GM12892 (cell line): ENCODE measurements around the gene PVRIG.
"Not testable (repeated sequence)": the region's sequence is repeated elsewhere in the genome, so short reads cannot be mapped to it uniquely, and the experiment has no call there.

Experiments
- DNase-seq: peaks from one replicate; pipeline ENCODE4 v3.0.0; 2011; ENCODE audit not compliant: insufficient read length
- FAIRE-seq: peaks from 2 replicates; lab custom pipeline; 2011; peaks lifted over from hg19 to GRCh38; lab: Jason Lieb, UNC
- POLR2A ChIP-seq: IDR thresholded peaks from 2 replicates; pipeline ENCODE4 v1.6.1; 2011; ENCODE audit warnings: low read depth, low read length, control low read depth
- POLR2AphosphoS5 ChIP-seq: IDR thresholded peaks from 2 replicates; pipeline ENCODE4 v1.6.1; 2011; ENCODE audit warnings: low read depth, low read length, control low read depth
- TAF1 ChIP-seq: IDR thresholded peaks from 2 replicates; pipeline ENCODE4 v1.6.1; 2011; ENCODE audit warnings: low read depth, mild to moderate bottlenecking, control low read depth, low read length, borderline replicate concordance

Gene PVRIG

DNA sequence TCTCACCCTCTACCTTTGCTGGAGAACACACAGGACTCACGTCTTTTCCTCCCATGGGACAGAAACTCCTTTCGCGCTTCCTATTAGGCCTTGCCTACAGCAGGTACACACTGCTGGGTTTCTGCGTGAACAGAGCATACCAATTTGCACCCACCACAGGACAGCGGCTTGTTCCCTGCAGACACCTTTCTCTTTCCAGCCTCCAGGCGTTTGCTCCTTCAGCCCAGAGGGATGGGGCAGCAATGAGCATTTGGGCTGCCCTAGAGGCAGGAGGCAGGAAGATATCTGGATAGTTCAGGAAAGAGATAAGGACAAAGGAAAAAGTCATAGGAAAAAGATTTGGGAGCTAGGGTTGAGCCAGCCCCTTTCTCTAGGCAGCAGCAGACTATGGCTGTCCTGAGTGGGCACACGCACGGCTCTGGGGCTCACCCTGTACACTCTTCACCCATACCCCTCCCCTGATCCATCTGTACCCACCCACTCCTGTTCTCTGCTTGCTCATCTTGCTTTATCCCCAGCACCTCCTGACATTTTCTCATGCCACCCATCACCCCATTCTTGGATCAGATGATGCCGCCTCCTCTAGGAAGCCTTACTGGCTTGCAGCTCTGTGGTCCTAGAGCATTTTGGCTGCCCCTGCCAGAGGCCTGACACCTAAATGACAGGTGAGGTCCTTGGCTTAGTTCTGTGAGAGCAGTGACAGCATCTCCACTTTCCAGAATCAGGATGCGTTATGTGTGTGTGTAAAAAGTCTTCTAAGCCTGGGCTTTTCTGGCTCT, 47.0 kb downstream of the PVRIG start:
- TF ChIP-seq POLR2AphosphoS5 (no peak), POLR2A (no peak), TAF1 (no peak)
- DNase-seq (no peak), FAIRE-seq (no peak)

DNA sequence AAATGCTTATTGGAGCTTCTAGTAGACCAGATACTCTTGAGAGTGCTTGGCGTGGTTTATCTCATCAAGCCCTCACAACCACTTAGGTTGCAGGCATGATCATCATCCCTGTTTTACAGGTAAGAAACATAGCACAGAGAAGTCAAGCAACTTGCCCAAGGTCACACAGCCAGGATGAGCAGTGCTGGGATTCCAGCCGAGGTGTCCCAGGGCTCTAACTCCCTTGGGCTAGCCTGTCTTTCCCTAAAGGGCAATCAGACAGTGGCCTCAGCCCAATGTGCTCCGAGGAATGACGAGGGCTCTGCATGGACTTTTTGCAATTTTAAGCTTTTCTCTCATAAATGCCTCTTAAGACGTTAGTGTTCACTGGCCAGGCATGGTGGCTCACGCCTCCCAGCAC, 47.9 kb downstream of the PVRIG start:
- DNase-seq (no peak), FAIRE-seq (no peak)

DNA sequence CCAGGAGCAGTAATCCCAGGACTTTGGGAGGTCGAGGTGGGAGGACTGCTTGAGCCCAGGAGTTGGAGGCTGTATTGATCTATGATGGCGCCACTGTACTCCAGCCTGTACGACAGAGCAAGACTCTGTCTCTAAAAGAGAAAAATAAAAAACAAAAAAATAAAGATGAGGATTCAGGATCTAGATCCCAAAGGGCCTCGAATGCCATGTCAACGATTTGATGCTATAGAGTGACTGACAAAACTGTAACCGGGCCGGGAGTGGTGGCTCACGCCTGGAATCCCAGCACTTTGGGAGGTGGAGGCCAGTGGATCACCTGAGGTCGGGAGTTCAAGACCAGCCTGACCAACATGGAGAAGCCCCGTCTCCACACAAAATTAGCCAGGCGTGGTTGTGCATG, 49.1 kb downstream of the PVRIG start:
- not testable (repeated sequence) for DNase-seq, FAIRE-seq

More for the DNA sequence above, 47.9 kb downstream of the PVRIG start:
- TF ChIP-seq TAF1 (no peak), POLR2A (no peak), POLR2AphosphoS5 (no peak)

DNA sequence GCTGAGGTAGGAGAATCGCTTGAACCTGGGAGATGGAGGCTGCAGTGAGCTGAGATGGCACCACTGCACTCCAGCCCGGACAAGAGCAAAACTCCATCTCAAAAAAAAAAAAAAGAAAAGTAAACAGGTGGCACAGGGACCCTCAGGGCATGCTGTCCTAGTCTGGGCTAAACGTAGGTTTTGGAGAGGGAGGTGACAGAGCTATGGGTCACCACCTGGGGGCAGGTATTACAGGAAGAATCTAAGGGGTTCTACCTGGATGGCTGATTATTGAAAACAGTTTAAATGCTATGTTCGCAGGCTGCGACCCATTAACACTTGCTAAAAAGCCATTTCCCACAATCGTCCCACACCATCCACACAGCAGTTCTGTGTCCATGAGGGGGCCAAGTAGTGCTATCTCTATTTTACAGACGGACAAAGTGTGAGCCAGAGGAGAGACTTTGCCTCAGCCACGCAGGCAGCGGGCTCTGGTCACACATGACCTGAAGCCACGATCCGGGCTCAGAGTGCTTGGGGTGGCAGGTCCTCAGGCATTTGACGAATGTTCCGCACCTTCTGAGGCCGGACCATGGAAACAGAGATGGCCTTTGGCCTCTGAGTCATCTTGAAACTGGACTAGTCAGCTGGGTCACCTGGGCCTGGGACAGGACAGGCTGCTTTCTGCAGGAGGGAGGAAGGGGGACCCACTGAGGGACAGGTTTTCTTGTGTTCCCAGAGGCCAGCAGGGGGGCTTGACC, 49.7 kb downstream of the PVRIG start:
- not testable (repeated sequence) for FAIRE-seq, DNase-seq

DNA sequence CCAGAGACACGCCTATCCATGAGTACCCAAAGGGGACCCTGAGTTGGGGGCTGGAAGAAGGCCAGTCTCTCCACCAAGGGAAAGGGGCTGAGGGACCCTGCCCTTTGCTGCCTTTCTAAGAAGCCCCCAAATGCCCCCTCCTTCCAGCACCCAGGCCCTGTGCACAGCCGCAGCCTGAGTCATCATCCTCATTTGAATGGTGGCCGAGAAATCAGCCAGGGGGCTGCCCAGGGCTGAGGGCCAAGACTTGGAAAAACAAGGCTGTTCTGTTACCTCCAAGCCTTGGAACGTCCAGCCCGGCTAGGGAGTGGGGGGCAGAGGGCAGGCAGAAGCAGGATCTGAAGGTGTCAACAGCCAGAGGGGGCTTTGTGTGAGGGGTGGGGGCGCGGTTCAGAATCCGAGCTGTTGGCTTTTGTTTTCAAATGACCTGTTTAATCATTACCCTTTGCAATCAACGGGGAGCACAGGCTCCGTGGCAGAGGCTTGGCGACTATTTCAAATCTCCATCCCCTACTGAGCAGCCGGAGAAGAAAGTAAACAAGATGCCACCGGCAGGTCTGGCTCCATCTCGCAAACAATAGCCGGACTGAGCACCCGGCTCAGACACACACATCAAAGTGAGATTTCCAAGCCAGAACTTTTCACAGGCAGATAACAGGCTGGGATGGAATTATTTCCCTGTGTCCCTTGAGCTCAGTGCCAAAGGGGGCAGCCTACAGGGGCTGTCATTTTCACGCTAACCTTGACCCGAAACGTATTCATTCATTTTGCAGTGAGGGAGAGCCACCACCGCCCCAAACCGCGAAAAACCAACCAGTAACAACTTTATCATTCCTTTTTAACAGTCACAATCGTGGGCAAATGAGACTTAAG, 50.5 kb downstream of the PVRIG start:
- not testable (repeated sequence) for FAIRE-seq, DNase-seq
